ENCODE results near the gene CTSD. TPM values are rescaled to one million over a fixed set of nuclear protein-coding genes. Genes with fewer than 3 reads are reported as not detected.
"Not testable (repeated sequence)": the region's sequence is repeated elsewhere in the genome, so short reads cannot be mapped to it uniquely, and the experiment has no call there.

Gene CTSD
- total and polyA plus RNA-seq, 2 of the 8 experiments (the other 6 are each of a cell fraction or from before 2014, with no cell fraction given): 169 to 173 TPM

DNA sequence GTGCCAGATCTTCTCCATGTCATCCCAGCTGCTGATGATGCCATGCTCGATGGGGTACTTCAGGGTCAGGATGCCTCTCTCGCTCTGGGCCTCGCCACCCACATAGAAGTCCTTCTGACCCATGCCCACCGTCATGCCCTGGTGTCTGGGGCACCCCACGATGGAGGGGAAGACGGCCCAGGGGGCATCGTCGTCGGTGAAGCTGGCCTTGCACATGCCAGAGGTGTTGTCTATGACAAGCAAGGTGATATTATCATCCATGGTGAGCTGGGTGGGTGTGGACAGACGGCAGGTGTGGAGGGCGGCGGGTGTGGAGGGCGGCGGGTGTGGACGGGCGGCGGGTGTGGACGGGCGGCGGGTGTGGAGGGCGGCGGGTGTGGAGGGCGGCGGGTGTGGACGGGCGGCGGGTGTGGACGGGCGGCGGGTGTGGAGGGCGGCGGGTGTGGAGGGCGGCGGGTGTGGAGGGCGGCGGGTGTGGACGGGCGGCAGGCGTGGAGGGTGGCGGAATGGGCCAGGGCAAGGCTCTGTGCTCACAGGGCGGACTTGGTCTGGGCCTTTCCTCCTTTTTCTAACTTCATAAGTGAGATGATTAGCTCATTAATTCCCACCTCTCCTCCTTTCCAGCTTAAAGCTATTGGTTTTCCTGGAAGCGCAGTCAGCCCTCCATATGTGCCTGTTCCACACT lies 40.2 kb upstream of the CTSD start:
- H4K8ac ChIP-seq (ENCODE audit: extremely low read depth, insufficient read depth, low read length); H3K18ac ChIP-seq (ENCODE audit: extremely low read depth, low read length); H2AK5ac ChIP-seq (ENCODE audit: low read depth, low read length); H4K5ac ChIP-seq (ENCODE audit: insufficient read length, low read depth, low read length); H3K79me2 ChIP-seq (ENCODE audit: control insufficient read depth in 1 of 2, insufficient read depth in 2 of 2, low read length in 2 of 2); H3K14ac ChIP-seq (ENCODE audit: insufficient read length); H2BK20ac ChIP-seq (ENCODE audit: low read length); H3K4ac ChIP-seq (replicated peaks; ENCODE audit: insufficient read length, low read depth, low read length); H3K9ac ChIP-seq (replicated peaks in 1 of 4; ENCODE audit: extremely low read depth in 1 of 4, low read depth in 3 of 4, low read length in 3 of 4); H3K27me3 ChIP-seq (replicated peaks in 1 of 4; ENCODE audit: control insufficient read depth in 3 of 4, extremely low read depth in 1 of 4, insufficient read depth in 3 of 4, low read length in 3 of 4); H3K4me1 ChIP-seq (replicated peaks in 1 of 4; ENCODE audit: control insufficient read depth in 3 of 4, insufficient read depth in 4 of 4, low read length in 3 of 4); H4K91ac ChIP-seq (replicated peaks; ENCODE audit: insufficient read length, low read length); H3K23ac ChIP-seq (ENCODE audit: insufficient read length); H3K9me3 ChIP-seq (ENCODE audit: insufficient read depth in 2 of 2, low read depth in 1 of 2, low read length in 1 of 2); H3K23me2 ChIP-seq (ENCODE audit: low read depth, low read length); H2BK12ac ChIP-seq (ENCODE audit: low read depth, low read length); POLR2A ChIA-PET (ENCODE audit: partially characterized antibody); H3K79me1 ChIP-seq (ENCODE audit: low read depth, low read length); FAIRE-seq; H4K20me1 ChIP-seq (replicated peaks in 1 of 2; ENCODE audit: control insufficient read depth in 1 of 2, insufficient read depth in 2 of 2, low read length in 2 of 2); H2BK5ac ChIP-seq (ENCODE audit: low read depth, low read length); H3K56ac ChIP-seq (replicated peaks; ENCODE audit: insufficient read length, low read depth, low read length); H2BK15ac ChIP-seq (ENCODE audit: low read length); H3K4me2 ChIP-seq (ENCODE audit: insufficient read depth in 1 of 2, low read depth in 2 of 2, low read length in 2 of 2); DNase-seq (ENCODE audit: low read depth in 1 of 2, low spot score in 2 of 2); H3K4me3 ChIP-seq (ENCODE audit: extremely low read depth in 1 of 4, insufficient read depth in 2 of 4, low read depth in 3 of 4, low read length in 4 of 4); H2BK120ac ChIP-seq (replicated peaks; ENCODE audit: low read depth, low read length); H3K27ac ChIP-seq (ENCODE audit: low read depth, low read length); H3K36me3 ChIP-seq (ENCODE audit: control insufficient read depth in 2 of 4, insufficient read depth in 4 of 4, low read length in 3 of 4): not testable (repeated sequence)
- 0 out of 2 replicates have a peak overlapping the region, but pooled peaks have one; percentile 32 for H2AFZ ChIP-seq (ENCODE audit: low read length)
- 95% methylated on average over 18 of the region's 42 CpGs; no CpG with 5 or more reads in 1 of the 2 experiments for WGBS, 2 experiments (ENCODE audit: extremely low coverage in 1 of 2, insufficient coverage in 1 of 2, insufficient read length in 1 of 2, insufficient replicate concordance in 2 of 2, low coverage in 1 of 2, low lambda C conversion rate in 2 of 2, missing lambda C conversion rate in 1 of 2)
- CTCF ChIA-PET (ENCODE audit: partially characterized antibody): interaction anchor here (0.6 to 6.8 kb wide), 6 partner anchors 21 to 360 kb away, joined by 3 to 38 read pairs (median 7); no protein-coding TSS in a partner anchor
